HEK293T (cell line): ENCODE measurements around the gene STOML1.

Source experiments
- ARNT ChIP-seq: fragments of 450-650 bp; IDR thresholded peaks from 2 replicates; pipeline ENCODE4 v1.6.1; 2017; ENCODE audit warnings: mild to moderate bottlenecking
- BHLHE40 ChIP-seq: fragments of 450-650 bp; IDR thresholded peaks from 2 replicates; pipeline ENCODE4 v1.6.1; 2016; ENCODE audit warnings: mild to moderate bottlenecking, moderate library complexity, borderline replicate concordance
- CTBP1 ChIP-seq: fragments of 450-650 bp; IDR thresholded peaks from 2 replicates; pipeline ENCODE4 v1.6.1; 2016; ENCODE audit warnings: borderline replicate concordance
- ELF4 ChIP-seq: fragments of 450-650 bp; IDR thresholded peaks from 2 replicates; pipeline ENCODE4 v1.6.1; 2017; ENCODE audit warnings: antibody characterized with exemption
- FOXA1 ChIP-seq: fragments of 450-650 bp; IDR thresholded peaks from 2 replicates; pipeline ENCODE4 v1.6.1; 2016; ENCODE audit warnings: mild to moderate bottlenecking
- FOXK2 ChIP-seq: fragments of 450-650 bp; IDR thresholded peaks from 2 replicates; pipeline ENCODE4 v1.6.1; 2016; ENCODE audit warnings: mild to moderate bottlenecking
- FOXM1 ChIP-seq: fragments of 450-650 bp; IDR thresholded peaks from 2 replicates; pipeline ENCODE4 v1.6.1; 2017; ENCODE audit warnings: mild to moderate bottlenecking, borderline replicate concordance
- NFRKB ChIP-seq: fragments of 450-650 bp; IDR thresholded peaks from 2 replicates; pipeline ENCODE4 v1.6.1; 2016; ENCODE audit warnings: mild to moderate bottlenecking, moderate library complexity
- PKNOX1 ChIP-seq: fragments of 450-650 bp; IDR thresholded peaks from 2 replicates; pipeline ENCODE4 v1.6.1; 2016
- SP1 ChIP-seq: fragments of 450-650 bp; IDR thresholded peaks from 2 replicates; pipeline ENCODE4 v1.6.1; 2017
- SUZ12 ChIP-seq: fragments of 450-650 bp; IDR thresholded peaks from 2 replicates; pipeline ENCODE4 v1.6.1; 2016; ENCODE audit warnings: mild to moderate bottlenecking
- TARDBP ChIP-seq: fragments of 450-650 bp; IDR thresholded peaks from 2 replicates; pipeline ENCODE4 v1.6.1; 2016
- ZNF384 ChIP-seq: fragments of 450-650 bp; IDR thresholded peaks from 2 replicates; pipeline ENCODE4 v1.6.1; 2016

GRCh38 chr15:73985101-73985873, 6.8 kb downstream of the STOML1 start:
- TF ChIP-seq SUZ12 (no peak), TARDBP (no peak), BHLHE40 (no peak), FOXM1 (no peak), CTBP1 (no peak), SP1 (no peak), ELF4 (no peak), NFRKB (no peak), PKNOX1 (no peak), FOXA1 (no peak), ZNF384 (no peak), FOXK2 (no peak), ARNT (no peak)
